Neural cell (in vitro differentiated cells): ENCODE measurements around the gene ZFC3H1. TPM values are rescaled to one million over a fixed set of nuclear protein-coding genes. Genes with fewer than 3 reads are reported as not detected.

Experiments used
- H2AFZ ChIP-seq: fragments of 200-600, 300-800 bp; sonication (generic), shearing (Covaris generic); 2 replicates; pipeline ENCODE4 v1.6.0; 2014; ENCODE audit warnings: low read depth, mild to moderate bottlenecking, antibody characterized with exemption, low read length, moderate library complexity
- H3F3A ChIP-seq: fragments of 200-600 bp; shearing (Covaris generic); 2 replicates; pipeline ENCODE4 v1.6.1; 2016; ENCODE audit warnings: mild to moderate bottlenecking, moderate library complexity, mixed read lengths, antibody characterized with exemption, low read length; ENCODE audit not compliant: insufficient read depth, poor library complexity, severe bottlenecking
- H3K27ac ChIP-seq: fragments of 200-600, 300-800 bp; sonication (generic), shearing (Covaris generic); 2 replicates; pipeline ENCODE4 v1.5.1; 2014; ENCODE audit warnings: mild to moderate bottlenecking, low read length, moderate library complexity
- H3K27me3 ChIP-seq: fragments of 300-800, 200-600 bp; sonication (generic), shearing (Covaris generic); 2 replicates; pipeline ENCODE4 v1.6.0; 2014; ENCODE audit warnings: mild to moderate bottlenecking, low read depth, low read length, moderate library complexity; ENCODE audit not compliant: insufficient read depth
- H3K36me3 ChIP-seq: fragments of 300-800, 200-600 bp; sonication (generic), shearing (Covaris generic); 2 replicates; pipeline ENCODE4 v1.5.1; 2014; ENCODE audit warnings: mild to moderate bottlenecking, antibody characterized with exemption, low read length, moderate library complexity; ENCODE audit not compliant: insufficient read depth
- H3K4me2 ChIP-seq: fragments of 300-800, 200-600 bp; sonication (generic), shearing (Covaris generic); 2 replicates; pipeline ENCODE4 v1.6.0; 2014; ENCODE audit warnings: mild to moderate bottlenecking, low read length
- H3K4me3 ChIP-seq: fragments of 300-800, 200-600 bp; sonication (generic), shearing (Covaris generic); 2 replicates; pipeline ENCODE4 v1.5.1; 2014; ENCODE audit warnings: mild to moderate bottlenecking, low read length, moderate library complexity
- H3K79me2 ChIP-seq: fragments of 200-600 bp; shearing (Covaris generic); replicated peaks from 2 replicates; pipeline ENCODE4 v1.6.0; 2014; ENCODE audit warnings: mild to moderate bottlenecking, low read length, moderate library complexity; ENCODE audit not compliant: insufficient read depth
- H3K9ac ChIP-seq: fragments of 300-800, 200-600 bp; sonication (generic), shearing (Covaris generic); 2 replicates; pipeline ENCODE4 v1.6.1; 2016; ENCODE audit warnings: mild to moderate bottlenecking, low read length, mixed read lengths
- H3K9me2 ChIP-seq: fragments of 200-600 bp; shearing (Covaris generic); 2 replicates; pipeline ENCODE4 v1.6.1; 2016; ENCODE audit warnings: mild to moderate bottlenecking, low read length, mixed read lengths; ENCODE audit not compliant: insufficient read depth
- H3K9me3 ChIP-seq: fragments of 200-600, 300-800 bp; sonication (generic), shearing (Covaris generic); 2 replicates; pipeline ENCODE4 v1.6.1; 2016; ENCODE audit warnings: mild to moderate bottlenecking, mixed run types, low read length, moderate library complexity, mixed read lengths
- H4K20me1 ChIP-seq: fragments of 200-600 bp; shearing (Covaris generic); 2 replicates; pipeline ENCODE4 v1.6.1; 2016; ENCODE audit warnings: mild to moderate bottlenecking, mixed run types; ENCODE audit not compliant: insufficient read depth
- EP300 ChIP-seq: fragments of 450-650 bp; conservative IDR thresholded peaks from 2 replicates; pipeline ENCODE4 v1.6.1; 2014; ENCODE audit warnings: antibody characterized with exemption, mild to moderate bottlenecking, moderate library complexity; ENCODE audit not compliant: poor library complexity, severe bottlenecking
- EZH2 ChIP-seq: fragments of 200-600, 300-800 bp; shearing (Covaris generic), sonication (generic); IDR thresholded peaks from 2 replicates; pipeline ENCODE4 v1.6.1; 2014; ENCODE audit warnings: antibody characterized with exemption, low read length, borderline replicate concordance, mild to moderate bottlenecking; ENCODE audit not compliant: insufficient read depth, poor library complexity, severe bottlenecking
- MXI1 ChIP-seq: fragments of 450-650 bp; conservative IDR thresholded peaks from 2 replicates; pipeline ENCODE4 v1.6.1; 2014; ENCODE audit warnings: antibody characterized with exemption, mild to moderate bottlenecking; ENCODE audit not compliant: poor library complexity, severe bottlenecking
- POLR2AphosphoS5 ChIP-seq: IDR thresholded peaks from 2 replicates; pipeline ENCODE4 v1.6.1; 2012
- RAD21 ChIP-seq: fragments of 450-650 bp; conservative IDR thresholded peaks from 2 replicates; pipeline ENCODE4 v1.6.1; 2014; ENCODE audit warnings: antibody characterized with exemption, mild to moderate bottlenecking, moderate library complexity
- REST ChIP-seq: IDR thresholded peaks from 2 replicates; pipeline ENCODE4 v1.6.1; 2012; ENCODE audit warnings: borderline replicate concordance
- SMC3 ChIP-seq: fragments of 450-650 bp; conservative IDR thresholded peaks from 2 replicates; pipeline ENCODE4 v1.6.1; 2014; ENCODE audit warnings: antibody characterized with exemption, mild to moderate bottlenecking, moderate library complexity; ENCODE audit not compliant: poor library complexity
- TAF1 ChIP-seq: IDR thresholded peaks from 2 replicates; pipeline ENCODE4 v1.6.1; 2012; ENCODE audit warnings: low read depth
- polyA plus RNA-seq: library from polyadenylated mRNA; depleted of rRNA; stranded (reverse); fragments of >200 nt; gene quantifications from 2 replicates; pipeline ENCODE4 v1.2.3, GENCODE V29; 2014
- TF ChIP-seq, protein P1 (sequence below): fragments of 450-650 bp; IDR thresholded peaks from 2 replicates; pipeline ENCODE4 v1.5.1; 2014; ENCODE audit warnings: antibody characterized with exemption, mild to moderate bottlenecking, moderate library complexity; ENCODE audit not compliant: poor library complexity, severe bottlenecking

ZFC3H1 gene
- polyA plus RNA-seq, 1 donor from 2014 or later = 45.5 TPM

GRCh38 chr12:71664411-71665089 lies 902 bp upstream of the ZFC3H1 start:
- no peaks in the 10 kb centered on the region for H3K36me3 ChIP-seq
- peak overlapping the region; percentile 97 for H3K9ac ChIP-seq
- H3K79me2 ChIP-seq = peaks cover 48% of the 10 kb centered on the region
- peak; percentile 32 for TF ChIP-seq MXI1
- TF ChIP-seq REST = peak; percentile 94
- TF ChIP-seq POLR2AphosphoS5 = peak; percentile 3
- peak; percentile 49 for TF ChIP-seq EP300
- TF ChIP-seq RAD21 = no peak
- TF ChIP-seq TAF1 = peak; percentile 97
- TF ChIP-seq EZH2 = no peak
- TF ChIP-seq SMC3 = peak; percentile 35
- TF ChIP-seq, protein P1, sequence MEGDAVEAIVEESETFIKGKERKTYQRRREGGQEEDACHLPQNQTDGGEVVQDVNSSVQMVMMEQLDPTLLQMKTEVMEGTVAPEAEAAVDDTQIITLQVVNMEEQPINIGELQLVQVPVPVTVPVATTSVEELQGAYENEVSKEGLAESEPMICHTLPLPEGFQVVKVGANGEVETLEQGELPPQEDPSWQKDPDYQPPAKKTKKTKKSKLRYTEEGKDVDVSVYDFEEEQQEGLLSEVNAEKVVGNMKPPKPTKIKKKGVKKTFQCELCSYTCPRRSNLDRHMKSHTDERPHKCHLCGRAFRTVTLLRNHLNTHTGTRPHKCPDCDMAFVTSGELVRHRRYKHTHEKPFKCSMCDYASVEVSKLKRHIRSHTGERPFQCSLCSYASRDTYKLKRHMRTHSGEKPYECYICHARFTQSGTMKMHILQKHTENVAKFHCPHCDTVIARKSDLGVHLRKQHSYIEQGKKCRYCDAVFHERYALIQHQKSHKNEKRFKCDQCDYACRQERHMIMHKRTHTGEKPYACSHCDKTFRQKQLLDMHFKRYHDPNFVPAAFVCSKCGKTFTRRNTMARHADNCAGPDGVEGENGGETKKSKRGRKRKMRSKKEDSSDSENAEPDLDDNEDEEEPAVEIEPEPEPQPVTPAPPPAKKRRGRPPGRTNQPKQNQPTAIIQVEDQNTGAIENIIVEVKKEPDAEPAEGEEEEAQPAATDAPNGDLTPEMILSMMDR = no peak
- H3K4me2 ChIP-seq = peak overlapping the region; percentile 86
- H3K9me2 ChIP-seq = no peaks in the 10 kb centered on the region
- H4K20me1 ChIP-seq = no peaks in the 10 kb centered on the region
- no peaks in the 10 kb centered on the region for H3K9me3 ChIP-seq
- H3K27ac ChIP-seq = peak overlapping the region; percentile 98
- H2AFZ ChIP-seq = peak overlapping the region; percentile 95
- no peaks in the 10 kb centered on the region for H3F3A ChIP-seq
- H3K4me3 ChIP-seq = peak overlapping the region; percentile 82
- H3K27me3 ChIP-seq = no peaks in the 10 kb centered on the region

DNA sequence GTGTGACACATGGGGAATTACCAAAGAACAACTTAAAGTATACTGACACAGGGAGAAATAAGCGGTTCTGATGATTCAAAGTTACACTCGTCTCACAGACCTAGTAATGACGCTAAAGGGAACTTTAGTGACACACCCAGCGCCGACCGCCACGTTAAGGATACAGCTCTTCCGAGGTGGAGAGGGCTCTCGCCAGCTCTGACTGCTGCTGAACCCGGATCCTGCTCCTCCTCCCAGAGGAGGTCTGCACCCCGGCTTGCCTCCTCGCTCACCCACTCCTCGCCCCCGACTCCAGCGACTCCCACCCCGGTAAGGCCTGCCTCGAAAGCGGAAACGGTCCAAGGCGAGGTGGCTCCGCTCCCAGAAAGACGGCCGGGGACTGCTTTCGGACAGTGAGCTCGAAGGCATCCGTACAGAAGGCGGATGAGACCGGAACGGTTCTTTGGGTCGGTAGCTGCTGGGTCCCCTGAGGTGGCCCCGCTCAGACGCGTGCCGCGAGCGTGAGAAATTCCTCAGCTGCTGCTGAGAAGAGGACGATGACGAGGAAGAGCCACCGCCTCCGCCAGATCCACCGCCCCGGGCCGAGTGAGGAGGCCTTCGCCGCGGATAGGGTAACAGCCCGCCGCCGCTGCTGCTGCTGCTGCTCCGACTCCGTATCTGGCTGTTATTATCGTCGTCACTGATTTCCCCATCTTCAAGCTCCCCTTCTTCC lies 643 bp downstream of the ZFC3H1 start:
- peak overlapping the region; percentile 98 for H3K27ac ChIP-seq
- TF ChIP-seq RAD21 (no peak), MXI1 (peak; percentile 67), EP300 (no peak)
- TF ChIP-seq, protein P1 = no peak
- H3K4me2 ChIP-seq = peak overlapping the region; percentile 94
- no peaks in the 10 kb centered on the region for H3K9me2 ChIP-seq
- H3K4me3 ChIP-seq = peak overlapping the region; percentile 82
- H3K9ac ChIP-seq = peak overlapping the region; percentile 97
- H3K9me3 ChIP-seq = no peaks in the 10 kb centered on the region
- H2AFZ ChIP-seq = peak overlapping the region; percentile 60
- peaks cover 51% of the 10 kb centered on the region for H3K79me2 ChIP-seq
- no peaks in the 10 kb centered on the region for H4K20me1 ChIP-seq
- no peaks in the 10 kb centered on the region for H3K27me3 ChIP-seq
- no peaks in the 10 kb centered on the region for H3F3A ChIP-seq
- H3K36me3 ChIP-seq = no peaks in the 10 kb centered on the region
